ENCODE data around the gene TEX53. TPM values are rescaled to one million over a fixed set of nuclear protein-coding genes. Genes with fewer than 3 reads are reported as not detected.

TEX53 gene
- total RNA-seq, 1 experiment from 2014 or later = not detected

- DNase-seq = no peak
- intact Hi-C loops (cut with micrococcal nuclease; ENCODE audit: unreplicated experiment) = no loop called here
- no TSS peak for BruUV-seq (replicated peaks)
- no peak for TF ChIP-seq CTCF (IDR thresholded peaks at IDR 0.05; ENCODE audit: insufficient read depth in 1 of 2, low read depth in 1 of 2, low read length in 1 of 2, severe bottlenecking in 1 of 2, unreplicated experiment in 1 of 2)
- Histone ChIP-seq H3K27me3 (replicated peaks; ENCODE audit: control insufficient read depth, insufficient read depth, low read length) (no peaks in the 10 kb centered on the region), H3K4me1 (no peaks in the 10 kb centered on the region), H3K4me3 (ENCODE audit: low read depth, low read length) (no peak overlapping the region), H3K9me3 (no peaks in the 10 kb centered on the region), H3K36me3 (ENCODE audit: control insufficient read depth, insufficient read depth, low read length) (no peaks in the 10 kb centered on the region)
- no peaks in the 10 kb centered on the region for H3K36me3 Mint-ChIP-seq (ENCODE audit: insufficient read depth, unreplicated experiment)
- peaks cover 11% of the 10 kb centered on the region for H3K27me3 Mint-ChIP-seq (ENCODE audit: insufficient read depth, unreplicated experiment)
- H3K9me3 Mint-ChIP-seq (ENCODE audit: unreplicated experiment) = no peaks in the 10 kb centered on the region
- no peak overlapping the region for H3K4me3 Mint-ChIP-seq (ENCODE audit: unreplicated experiment)
- ChIA-PET CTCF (interaction anchor here (0.8 kb wide), 1 partner anchor 41 kb away, joined by 4 read pairs; no protein-coding TSS in a partner anchor), POLR2A (no interaction called here)
- H3K4me1 Mint-ChIP-seq (ENCODE audit: low read depth, unreplicated experiment) = no peaks in the 10 kb centered on the region
- H3K27ac Mint-ChIP-seq (ENCODE audit: unreplicated experiment) = no peak overlapping the region
Measured at GRCh38 chr9:114694719-114695269, 37.2 kb upstream of the TEX53 start.

GRCh38 chr9:114694146-114694545 lies 36.5 kb upstream of the TEX53 start:
- ChIA-PET POLR2A (no interaction called here), CTCF (interaction anchor here (1.0 to 1.1 kb wide), 2 partner anchors 41 to 288 kb away, joined by 3 to 4 read pairs; no protein-coding TSS in a partner anchor)
- no peaks in the 10 kb centered on the region for H3K9me3 ChIP-seq
- H3K36me3 ChIP-seq (ENCODE audit: control insufficient read depth, insufficient read depth, low read length) = no peaks in the 10 kb centered on the region
- no peaks in the 10 kb centered on the region for H3K4me1 Mint-ChIP-seq (ENCODE audit: low read depth, unreplicated experiment)
- no peaks in the 10 kb centered on the region for H3K4me1 ChIP-seq
- H3K4me3 Mint-ChIP-seq (ENCODE audit: unreplicated experiment) = no peak overlapping the region
- TF ChIP-seq CTCF (IDR thresholded peaks at IDR 0.05; ENCODE audit: insufficient read depth in 1 of 2, low read depth in 1 of 2, low read length in 1 of 2, severe bottlenecking in 1 of 2, unreplicated experiment in 1 of 2) = no peak
- no peak overlapping the region for H3K27ac Mint-ChIP-seq (ENCODE audit: unreplicated experiment)
- DNase-seq = no peak
- H3K9me3 Mint-ChIP-seq (ENCODE audit: unreplicated experiment) = no peaks in the 10 kb centered on the region
- no TSS peak for BruUV-seq (replicated peaks)
- H3K27me3 ChIP-seq (replicated peaks; ENCODE audit: control insufficient read depth, insufficient read depth, low read length) = no peaks in the 10 kb centered on the region
- intact Hi-C loops (cut with micrococcal nuclease; ENCODE audit: unreplicated experiment) = no loop called here
- no peak overlapping the region for H3K4me3 ChIP-seq (ENCODE audit: low read depth, low read length)
- peaks cover 11% of the 10 kb centered on the region for H3K27me3 Mint-ChIP-seq (ENCODE audit: insufficient read depth, unreplicated experiment)
- no peaks in the 10 kb centered on the region for H3K36me3 Mint-ChIP-seq (ENCODE audit: insufficient read depth, unreplicated experiment)

GRCh38 chr9:114693248-114693855 lies 35.7 kb upstream of the TEX53 start:
- no TSS peak for BruUV-seq (replicated peaks)
- CTCF ChIA-PET = interaction anchor here (1.0 to 1.1 kb wide), 2 partner anchors 40 to 288 kb away, joined by 3 to 4 read pairs; no protein-coding TSS in a partner anchor
- no peaks in the 10 kb centered on the region for H3K27me3 ChIP-seq (replicated peaks; ENCODE audit: control insufficient read depth, insufficient read depth, low read length)

More at GRCh38 chr9:114693248-114693855, 35.7 kb upstream of the TEX53 start:
- H3K36me3 ChIP-seq (ENCODE audit: control insufficient read depth, insufficient read depth, low read length) = no peaks in the 10 kb centered on the region
- no peaks in the 10 kb centered on the region for H3K4me1 Mint-ChIP-seq (ENCODE audit: low read depth, unreplicated experiment)
- intact Hi-C loops (cut with micrococcal nuclease; ENCODE audit: unreplicated experiment) = no loop called here
- peaks cover 11% of the 10 kb centered on the region for H3K27me3 Mint-ChIP-seq (ENCODE audit: insufficient read depth, unreplicated experiment)
- no peak for DNase-seq
- H3K9me3 ChIP-seq = no peaks in the 10 kb centered on the region
- POLR2A ChIA-PET = no interaction called here
- H3K4me3 Mint-ChIP-seq (ENCODE audit: unreplicated experiment) = no peak overlapping the region
- no peaks in the 10 kb centered on the region for H3K9me3 Mint-ChIP-seq (ENCODE audit: unreplicated experiment)
- H3K4me3 ChIP-seq (ENCODE audit: low read depth, low read length) = no peak overlapping the region
- no peaks in the 10 kb centered on the region for H3K4me1 ChIP-seq
- H3K36me3 Mint-ChIP-seq (ENCODE audit: insufficient read depth, unreplicated experiment) = no peaks in the 10 kb centered on the region
- no peak for TF ChIP-seq CTCF (IDR thresholded peaks at IDR 0.05; ENCODE audit: insufficient read depth in 1 of 2, low read depth in 1 of 2, low read length in 1 of 2, severe bottlenecking in 1 of 2, unreplicated experiment in 1 of 2)
- no peak overlapping the region for H3K27ac Mint-ChIP-seq (ENCODE audit: unreplicated experiment)

Data from Caco-2 (cell line).